ENCODE measurements around the gene TSPAN7. TPM values are rescaled to one million over a fixed set of nuclear protein-coding genes. Genes with fewer than 3 reads are reported as not detected.

TSPAN7 gene
- total RNA-seq, 1 donor from 2014 or later, result 2.0 TPM

- TF ChIP-seq, protein P1, sequence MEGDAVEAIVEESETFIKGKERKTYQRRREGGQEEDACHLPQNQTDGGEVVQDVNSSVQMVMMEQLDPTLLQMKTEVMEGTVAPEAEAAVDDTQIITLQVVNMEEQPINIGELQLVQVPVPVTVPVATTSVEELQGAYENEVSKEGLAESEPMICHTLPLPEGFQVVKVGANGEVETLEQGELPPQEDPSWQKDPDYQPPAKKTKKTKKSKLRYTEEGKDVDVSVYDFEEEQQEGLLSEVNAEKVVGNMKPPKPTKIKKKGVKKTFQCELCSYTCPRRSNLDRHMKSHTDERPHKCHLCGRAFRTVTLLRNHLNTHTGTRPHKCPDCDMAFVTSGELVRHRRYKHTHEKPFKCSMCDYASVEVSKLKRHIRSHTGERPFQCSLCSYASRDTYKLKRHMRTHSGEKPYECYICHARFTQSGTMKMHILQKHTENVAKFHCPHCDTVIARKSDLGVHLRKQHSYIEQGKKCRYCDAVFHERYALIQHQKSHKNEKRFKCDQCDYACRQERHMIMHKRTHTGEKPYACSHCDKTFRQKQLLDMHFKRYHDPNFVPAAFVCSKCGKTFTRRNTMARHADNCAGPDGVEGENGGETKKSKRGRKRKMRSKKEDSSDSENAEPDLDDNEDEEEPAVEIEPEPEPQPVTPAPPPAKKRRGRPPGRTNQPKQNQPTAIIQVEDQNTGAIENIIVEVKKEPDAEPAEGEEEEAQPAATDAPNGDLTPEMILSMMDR (IDR thresholded peaks at IDR 0.05; ENCODE audit: insufficient read depth, low read length, poor library complexity, severe bottlenecking), result no peak
- H3K36me3 ChIP-seq (ENCODE audit: control insufficient read depth, insufficient read depth, low read length), result no peaks in the 10 kb centered on the region
- no peaks in the 10 kb centered on the region for H3K27me3 ChIP-seq (ENCODE audit: control insufficient read depth, insufficient read depth, low read length)
- H3K4me3 ChIP-seq (ENCODE audit: low read depth, low read length), result no peak overlapping the region
- DNase-seq (ENCODE audit: low read depth), result no peak
Observed at GRCh38 chrX:38694394-38694793, 133.1 kb downstream of the TSPAN7 start.

DNA sequence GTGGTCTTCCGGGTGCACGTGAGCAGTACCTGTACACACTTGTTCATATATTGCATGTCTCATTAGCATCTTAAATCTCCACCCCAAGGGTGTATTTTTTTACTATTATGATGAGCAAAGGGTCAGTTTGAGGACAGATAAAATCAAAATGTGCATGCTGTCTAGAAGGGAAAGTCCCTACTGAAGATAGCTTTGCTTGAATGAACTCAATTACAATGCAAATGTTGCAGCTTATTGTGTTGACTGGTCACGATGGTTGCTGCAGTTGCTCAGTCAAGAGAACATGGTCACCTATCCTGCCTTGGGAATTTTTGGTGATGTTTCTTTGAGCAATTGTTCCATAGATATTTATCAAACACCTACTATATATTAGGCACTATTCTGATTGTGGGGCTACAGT is 136.1 kb downstream of the TSPAN7 start:
- Histone ChIP-seq H3K4me3 (ENCODE audit: low read depth, low read length) (no peak overlapping the region), H3K27me3 (ENCODE audit: control insufficient read depth, insufficient read depth, low read length) (no peaks in the 10 kb centered on the region), H3K36me3 (ENCODE audit: control insufficient read depth, insufficient read depth, low read length) (no peaks in the 10 kb centered on the region)
- DNase-seq (ENCODE audit: low read depth), result no peak
- TF ChIP-seq, protein P1 (IDR thresholded peaks at IDR 0.05; ENCODE audit: insufficient read depth, low read length, poor library complexity, severe bottlenecking), result no peak

DNA sequence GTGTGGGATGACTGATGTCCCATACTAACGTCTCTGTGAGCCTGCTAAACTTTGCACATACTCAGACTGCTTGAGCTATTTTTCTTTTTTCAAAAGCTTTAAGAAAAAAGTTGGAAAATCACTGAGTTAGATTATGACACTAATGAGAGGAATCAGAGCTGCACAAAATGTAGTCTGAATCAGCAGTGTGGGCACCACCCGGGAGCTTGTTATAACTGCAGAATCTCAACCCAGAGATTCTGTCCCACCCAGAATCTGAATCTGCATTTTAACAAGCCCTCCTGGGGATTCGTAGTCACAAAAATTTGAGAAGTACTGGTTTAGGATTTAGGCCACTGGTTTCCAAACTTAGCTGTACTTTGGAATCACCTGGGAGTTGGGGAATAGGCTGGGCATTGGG is 137.8 kb downstream of the TSPAN7 start:
- Histone ChIP-seq H3K27me3 (ENCODE audit: control insufficient read depth, insufficient read depth, low read length) (no peaks in the 10 kb centered on the region), H3K36me3 (ENCODE audit: control insufficient read depth, insufficient read depth, low read length) (no peaks in the 10 kb centered on the region), H3K4me3 (ENCODE audit: low read depth, low read length) (no peak overlapping the region)
- DNase-seq (ENCODE audit: low read depth), result no peak
- TF ChIP-seq, protein P1 (IDR thresholded peaks at IDR 0.05; ENCODE audit: insufficient read depth, low read length, poor library complexity, severe bottlenecking), result no peak

- Histone ChIP-seq H3K4me3 (ENCODE audit: low read depth, low read length) (no peak overlapping the region), H3K27me3 (ENCODE audit: control insufficient read depth, insufficient read depth, low read length) (no peaks in the 10 kb centered on the region), H3K36me3 (ENCODE audit: control insufficient read depth, insufficient read depth, low read length) (no peaks in the 10 kb centered on the region)
- TF ChIP-seq, protein P1 (IDR thresholded peaks at IDR 0.05; ENCODE audit: insufficient read depth, low read length, poor library complexity, severe bottlenecking), result no peak
- DNase-seq (ENCODE audit: low read depth), result no peak
Observed at GRCh38 chrX:38699696-38700095, 138.4 kb downstream of the TSPAN7 start.

GRCh38 chrX:38701073-38701472 is 139.7 kb downstream of the TSPAN7 start:
- Histone ChIP-seq H3K36me3 (ENCODE audit: control insufficient read depth, insufficient read depth, low read length) (no peaks in the 10 kb centered on the region), H3K27me3 (ENCODE audit: control insufficient read depth, insufficient read depth, low read length) (no peaks in the 10 kb centered on the region), H3K4me3 (ENCODE audit: low read depth, low read length) (no peak overlapping the region)
- no peak for DNase-seq (ENCODE audit: low read depth)
- TF ChIP-seq, protein P1 (IDR thresholded peaks at IDR 0.05; ENCODE audit: insufficient read depth, low read length, poor library complexity, severe bottlenecking), result no peak

DNA sequence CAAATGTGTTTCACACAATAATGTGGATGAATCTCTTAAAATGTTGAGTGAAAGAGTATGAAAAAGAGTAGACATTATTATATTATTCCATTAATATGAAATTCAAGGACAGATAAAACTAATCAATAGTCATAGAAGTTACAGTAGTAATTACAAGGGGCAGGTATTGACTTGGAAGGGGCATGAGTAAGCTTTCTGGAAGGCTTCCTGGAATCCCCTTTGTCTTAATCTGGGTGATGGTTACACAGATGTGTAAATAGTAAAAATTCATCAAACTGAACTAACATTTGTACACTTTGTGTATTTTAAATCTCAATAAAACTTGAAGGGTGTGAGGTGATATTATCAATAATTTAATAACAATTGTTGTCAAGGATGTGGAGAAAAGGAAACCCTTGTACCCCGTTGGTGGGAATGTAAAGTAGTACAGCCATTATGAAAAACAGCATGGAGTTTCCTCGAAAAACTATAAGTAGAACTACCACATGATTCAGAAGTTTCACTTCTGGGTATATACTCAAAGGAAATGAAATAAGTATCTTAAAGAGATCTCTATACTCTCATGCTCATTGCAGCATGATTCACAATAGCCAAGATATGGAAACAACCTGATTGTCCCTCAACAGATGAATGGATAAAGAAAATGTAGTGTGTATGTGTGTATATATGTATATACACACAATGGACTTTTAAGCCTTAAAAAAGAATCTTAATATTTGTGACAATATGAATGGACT is 143.0 kb downstream of the TSPAN7 start:
- H3K4me3 ChIP-seq (ENCODE audit: low read depth, low read length), result no peak overlapping the region
- TF ChIP-seq, protein P1 (IDR thresholded peaks at IDR 0.05; ENCODE audit: insufficient read depth, low read length, poor library complexity, severe bottlenecking), result no peak
- no peak for DNase-seq (ENCODE audit: low read depth)
- H3K27me3 ChIP-seq (ENCODE audit: control insufficient read depth, insufficient read depth, low read length), result no peaks in the 10 kb centered on the region
- H3K36me3 ChIP-seq (ENCODE audit: control insufficient read depth, insufficient read depth, low read length), result no peaks in the 10 kb centered on the region

All from kidney epithelial cell (primary cell).